H1 (cell line): Measurements from ENCODE around the gene DPPA5. TPM values are rescaled to one million over a fixed set of nuclear protein-coding genes. Genes with fewer than 3 reads are reported as not detected.

Source experiments
- CTCF ChIA-PET: fragments of 300-600 bp; sonication (Branson Sonifier 250); formaldehyde crosslinking; loops from one replicate; lab custom pipeline; 2021; ENCODE audit not compliant: partially characterized antibody; lab: Charles Lee
- POLR2A ChIA-PET: fragments of 300-600 bp; sonication (Branson Sonifier 250); formaldehyde crosslinking; loops from one replicate; lab custom pipeline; 2021; ENCODE audit warnings: inconsistent platforms; ENCODE audit not compliant: partially characterized antibody; lab: Charles Lee
- DNase-seq, 2 experiments: peaks; one replicate each; pipeline versions ENCODE4 v3.0.0 to v3.0.0-alpha.2; 2010 to 2022; ENCODE audit warnings: low spot score in 2 of 2, low read depth in 1 of 2, mixed read lengths in 1 of 2
- FAIRE-seq: peaks from 2 replicates; lab custom pipeline; 2011; peaks lifted over from hg19 to GRCh38; lab: Jason Lieb, UNC
- H2AFZ ChIP-seq: 2 replicates; pipeline ENCODE4 v1.8.1; 2012; ENCODE audit warnings: low read length, inconsistent platforms
- H2AK5ac ChIP-seq: 2 replicates; pipeline ENCODE4 v1.6.1; 2013; ENCODE audit warnings: low read depth, low read length
- H2BK120ac ChIP-seq: replicated peaks from 2 replicates; pipeline ENCODE3; 2013; ENCODE audit warnings: low read depth, low read length, inconsistent platforms
- H2BK12ac ChIP-seq: 2 replicates; pipeline ENCODE4 v1.6.1; 2013; ENCODE audit warnings: low read depth, low read length
- H2BK15ac ChIP-seq: 2 replicates; pipeline ENCODE4 v1.6.1; 2013; ENCODE audit warnings: low read length
- H2BK20ac ChIP-seq: 2 replicates; pipeline ENCODE4 v1.6.1; 2013; ENCODE audit warnings: low read length
- H2BK5ac ChIP-seq: 2 replicates; pipeline ENCODE4 v1.6.1; 2013; ENCODE audit warnings: low read depth, low read length
- H3K14ac ChIP-seq: 2 replicates; pipeline ENCODE4 v1.6.1; 2013; ENCODE audit warnings: inconsistent platforms; ENCODE audit not compliant: insufficient read length
- H3K18ac ChIP-seq: 2 replicates; pipeline ENCODE4 v1.6.1; 2013; ENCODE audit warnings: low read length; ENCODE audit errors: extremely low read depth
- H3K23ac ChIP-seq: 2 replicates; pipeline ENCODE4 v1.6.1; 2013; ENCODE audit warnings: inconsistent platforms; ENCODE audit not compliant: insufficient read length
- H3K23me2 ChIP-seq: 2 replicates; pipeline ENCODE4 v1.6.1; 2013; ENCODE audit warnings: low read depth, low read length
- H3K27ac ChIP-seq: 2 replicates; pipeline ENCODE4 v1.6.1; 2011; ENCODE audit warnings: low read depth, low read length, inconsistent platforms
- H3K27me3 ChIP-seq, 4 experiments: replicated peaks in 1 of 4; 1 replicate in 1 of 4; 2 replicates in 3 of 4; pipeline versions ENCODE4 v1.6.1 to v1.8.1; 2011 to 2013; ENCODE audit warnings: low read length in 3 of 4, mild to moderate bottlenecking in 3 of 4, inconsistent platforms in 2 of 4, mixed read lengths in 2 of 4, moderate library complexity in 1 of 4; ENCODE audit not compliant: control insufficient read depth in 3 of 4, insufficient read depth in 3 of 4; ENCODE audit errors: extremely low read depth in 1 of 4
- H3K36me3 ChIP-seq, 4 experiments: 2 replicates each; pipeline versions ENCODE4 v1.6.1 to v1.8.1; 2011 to 2013; ENCODE audit warnings: mild to moderate bottlenecking in 4 of 4, low read length in 3 of 4, moderate library complexity in 2 of 4, control low read depth in 1 of 4, inconsistent platforms in 1 of 4; ENCODE audit not compliant: insufficient read depth in 4 of 4, control insufficient read depth in 2 of 4
- H3K4ac ChIP-seq: replicated peaks from 2 replicates; pipeline ENCODE3; 2013; ENCODE audit warnings: low read length, low read depth, mixed read lengths, inconsistent platforms; ENCODE audit not compliant: insufficient read length
- H3K4me1 ChIP-seq, 4 experiments: replicated peaks in 1 of 4; 1 replicate in 1 of 4; 2 replicates in 3 of 4; pipeline versions ENCODE4 v1.6.1 to v1.8.1; 2011 to 2013; ENCODE audit warnings: low read length in 3 of 4, inconsistent platforms in 2 of 4, mixed read lengths in 1 of 4; ENCODE audit not compliant: insufficient read depth in 4 of 4, control insufficient read depth in 3 of 4
- H3K4me2 ChIP-seq, 2 experiments: 2 replicates each; pipeline versions ENCODE4 v1.6.1 to v1.8.1; 2011 to 2013; ENCODE audit warnings: low read depth in 2 of 2, low read length in 2 of 2, control low read depth in 1 of 2, inconsistent platforms in 1 of 2, mild to moderate bottlenecking in 1 of 2; ENCODE audit not compliant: insufficient read depth in 1 of 2
- H3K4me3 ChIP-seq, 4 experiments: fragments of 200-600, 300-600 bp in 1 of 4; sonication (generic), shearing (Covaris generic), sonication (Bioruptor Twin) in 1 of 4; 2 replicates each; pipeline versions ENCODE4 v1.5.1 to v1.8.1; 2011 to 2016; ENCODE audit warnings: low read length in 4 of 4, low read depth in 3 of 4, control low read depth in 2 of 4, inconsistent platforms in 2 of 4, mild to moderate bottlenecking in 2 of 4, mixed read lengths in 1 of 4, moderate library complexity in 1 of 4; ENCODE audit not compliant: insufficient read depth in 2 of 4; ENCODE audit errors: extremely low read depth in 1 of 4
- H3K56ac ChIP-seq: replicated peaks from 2 replicates; pipeline ENCODE3; 2013; ENCODE audit warnings: low read depth, mild to moderate bottlenecking, mixed read lengths, low read length, inconsistent platforms; ENCODE audit not compliant: insufficient read length
- H3K79me1 ChIP-seq: 2 replicates; pipeline ENCODE4 v1.6.1; 2013; ENCODE audit warnings: low read depth, low read length, control low read depth
- H3K79me2 ChIP-seq, 2 experiments: 2 replicates each; pipeline versions ENCODE4 v1.6.1 to v1.8.1; 2012 to 2013; ENCODE audit warnings: low read length in 2 of 2, mild to moderate bottlenecking in 2 of 2, inconsistent platforms in 1 of 2; ENCODE audit not compliant: insufficient read depth in 2 of 2, control insufficient read depth in 1 of 2
- H3K9ac ChIP-seq, 4 experiments: replicated peaks in 1 of 4; 1 replicate in 1 of 4; 2 replicates in 3 of 4; pipeline versions ENCODE4 v1.6.1 to v1.8.1; 2011 to 2013; ENCODE audit warnings: low read depth in 3 of 4, low read length in 3 of 4, control low read depth in 2 of 4, mild to moderate bottlenecking in 2 of 4, moderate library complexity in 2 of 4, inconsistent platforms in 1 of 4; ENCODE audit errors: extremely low read depth in 1 of 4
- H3K9me3 ChIP-seq, 2 experiments: 2 replicates each; pipeline versions ENCODE4 v1.6.1 to v1.8.1; 2012 to 2013; ENCODE audit warnings: mild to moderate bottlenecking in 2 of 2, moderate library complexity in 2 of 2, control low read depth in 1 of 2, inconsistent platforms in 1 of 2, low read depth in 1 of 2, low read length in 1 of 2, mixed read lengths in 1 of 2; ENCODE audit not compliant: insufficient read depth in 2 of 2
- H4K20me1 ChIP-seq, 2 experiments: replicated peaks in 1 of 2; 2 replicates each; pipeline versions ENCODE3 to v1.8.1; 2011 to 2013; ENCODE audit warnings: inconsistent platforms in 2 of 2, low read length in 2 of 2, mild to moderate bottlenecking in 1 of 2; ENCODE audit not compliant: insufficient read depth in 2 of 2, control insufficient read depth in 1 of 2
- H4K5ac ChIP-seq: 2 replicates; pipeline ENCODE4 v1.6.1; 2013; ENCODE audit warnings: low read length, low read depth, mixed read lengths, inconsistent platforms; ENCODE audit not compliant: insufficient read length
- H4K8ac ChIP-seq: 2 replicates; pipeline ENCODE4 v1.8.0; 2013; ENCODE audit warnings: mild to moderate bottlenecking, moderate library complexity, low read length, inconsistent platforms; ENCODE audit not compliant: insufficient read depth; ENCODE audit errors: extremely low read depth
- H4K91ac ChIP-seq: replicated peaks from 2 replicates; pipeline ENCODE3; 2013; ENCODE audit warnings: low read length, mixed read lengths, inconsistent platforms; ENCODE audit not compliant: insufficient read length
- NANOG ChIP-seq: IDR thresholded peaks from 2 replicates; pipeline ENCODE4 v1.6.1; 2011; ENCODE audit warnings: low read length, low read depth, mild to moderate bottlenecking, inconsistent platforms; ENCODE audit not compliant: insufficient read depth, poor library complexity, severe bottlenecking
- WGBS, 2 experiments: shearing (Covaris generic) in 1 of 2; methylation state at CpG; one replicate each; pipeline versions ENCODE4 v1.1.6 to v1.1.7; 2013 to 2015; ENCODE audit warnings: low lambda C conversion rate in 2 of 2, mixed read lengths in 2 of 2, inconsistent platforms in 1 of 2, low coverage in 1 of 2, missing lambda C conversion rate in 1 of 2; ENCODE audit not compliant: insufficient replicate concordance in 2 of 2, insufficient coverage in 1 of 2, insufficient read length in 1 of 2; ENCODE audit errors: extremely low coverage in 1 of 2, missing lambda C conversion rate in 1 of 2; 5-methylcytosine and 5-hydroxymethylcytosine counted together
- polyA plus RNA-seq, 7 experiments: library from polyadenylated mRNA; depleted of rRNA in 3 of 7; stranded (reverse) in 5 of 7; unstranded in 2 of 7; fragments of >200 nt in 5 of 7; fragments of 200-250 nt in 2 of 7; gene quantifications; 1 replicate in 5 of 7; 2 replicates in 1 of 7; 4 replicates in 1 of 7; pipeline versions ENCODE4 v1.2.1 to v1.2.3, GENCODE V29; 2011 to 2013; ENCODE audit warnings: missing spikeins in 2 of 7, mixed read lengths in 2 of 7
- total RNA-seq: library from RNA; stranded (reverse); fragmentation: NEBNext Ultra II Directional; extraction: Animal tissue kit (Norgen Biotek cat#: 25700); gene quantifications from 2 replicates; pipeline ENCODE4 v1.2.1, GENCODE V29; 2021
- TF ChIP-seq, protein P1 (sequence below): IDR thresholded peaks from 2 replicates; pipeline ENCODE4 v1.6.1; 2012; ENCODE audit warnings: inconsistent platforms

Gene DPPA5
- total and polyA plus RNA-seq, 2 of the 8 experiments (the other 6 are each of a cell fraction or from before 2014, with no cell fraction given), result 2.0 to 2.9 TPM

DNA sequence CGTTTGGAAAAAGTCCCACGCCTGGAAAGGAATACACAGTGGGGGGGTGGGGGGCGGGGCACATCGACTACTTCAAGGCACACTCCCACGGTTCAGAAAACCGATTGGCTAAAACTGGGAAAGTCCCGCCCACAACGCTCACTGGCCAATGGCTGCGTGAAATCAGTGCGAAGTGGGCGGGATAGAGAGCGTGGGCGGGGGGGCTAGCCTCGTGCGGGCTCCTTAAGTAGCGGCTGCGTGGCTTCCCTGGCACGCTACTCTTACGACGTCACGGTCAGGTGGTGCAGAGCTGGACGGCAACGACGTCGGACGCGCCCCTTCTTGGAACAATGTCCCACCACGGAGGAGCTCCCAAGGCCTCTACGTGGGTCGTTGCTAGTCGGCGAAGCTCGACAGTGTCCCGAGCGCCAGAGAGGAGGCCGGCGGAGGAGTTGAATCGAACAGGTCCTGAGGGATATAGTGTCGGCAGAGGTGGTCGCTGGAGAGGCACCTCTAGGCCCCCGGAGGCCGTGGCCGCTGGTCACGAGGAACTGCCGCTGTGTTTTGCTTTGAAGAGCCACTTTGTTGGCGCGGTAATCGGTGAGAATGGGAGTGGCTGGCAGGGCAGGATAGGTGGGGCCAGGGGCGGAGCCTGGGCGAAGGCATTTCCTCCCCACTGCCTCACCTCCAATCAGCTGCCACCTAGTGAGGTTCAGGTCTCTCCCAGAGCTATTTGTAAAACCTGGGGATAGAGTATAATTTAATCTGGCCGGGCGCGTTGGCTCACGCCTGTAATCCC, 40.7 kb upstream of the DPPA5 start, which contains the start of gene DDX43:
Gene DDX43, plus strand, starts transcription at position 252 of the 778 bp plus-strand sequence. Its CDS starts 78 bp downstream, at position 330.
- H2BK5ac ChIP-seq, result peak within 1 kb of the TSS; percentile 24; the same call in 1 of the 2 replicates
- CTCF ChIA-PET, result interaction anchor here (0.5 to 1.3 kb wide), 5 partner anchors 27 to 109 kb away, joined by 3 read pairs; no protein-coding TSS in a partner anchor

More for the DNA sequence above, 40.7 kb upstream of the DPPA5 start, which contains the start of gene DDX43:
- H2AK5ac ChIP-seq, result 0 out of 2 replicates have a peak within 1 kb of the TSS, but pooled peaks have one; percentile 39
- DNase-seq (peak in 1 of 2 experiments; percentile 51), FAIRE-seq (no peak)
- no peak within 1 kb of the TSS for H4K5ac ChIP-seq
- H4K8ac ChIP-seq, result no peak within 1 kb of the TSS
- no peak within 1 kb of the TSS for H3K27ac ChIP-seq
- H2BK12ac ChIP-seq, result peak within 1 kb of the TSS; percentile 50; the same call in 1 of the 2 replicates
- peaks cover 0 to 5% of the 10 kb centered on the region in 2 experiments; a peak in 1 of 4 replicates for H3K9me3 ChIP-seq
- no peak within 1 kb of the TSS for H3K4ac ChIP-seq
- H3K36me3 ChIP-seq, result no peaks in the 10 kb centered on the region
- POLR2A ChIA-PET, result interaction anchor here (1.0 to 2.6 kb wide), 4 partner anchors 49 to 247 kb away, joined by 3 to 9 read pairs (median 6); partner anchors contain the start of gene EEF1A1
- no peak within 1 kb of the TSS for H3K9ac ChIP-seq
- H3K27me3 ChIP-seq, result no peaks in the 10 kb centered on the region
- H3K79me1 ChIP-seq, result no peaks in the 10 kb centered on the region
- no peak within 1 kb of the TSS for H3K23ac ChIP-seq
- no peaks in the 10 kb centered on the region for H4K20me1 ChIP-seq
- 0 out of 2 replicates have a peak within 1 kb of the TSS, but pooled peaks have one; percentile 24 for H3K18ac ChIP-seq
- no peak within 1 kb of the TSS for H3K4me2 ChIP-seq
- no peaks in the 10 kb centered on the region for H3K79me2 ChIP-seq
- H3K56ac ChIP-seq, result no peak within 1 kb of the TSS
- H3K14ac ChIP-seq, result no peak within 1 kb of the TSS
- WGBS, 2 experiments, result 96% methylated on average over 38 of the region's 54 CpGs; no CpG with 5 or more reads in 1 of the 2 experiments
- no peak within 1 kb of the TSS for H3K4me3 ChIP-seq
- TF ChIP-seq, protein P1, sequence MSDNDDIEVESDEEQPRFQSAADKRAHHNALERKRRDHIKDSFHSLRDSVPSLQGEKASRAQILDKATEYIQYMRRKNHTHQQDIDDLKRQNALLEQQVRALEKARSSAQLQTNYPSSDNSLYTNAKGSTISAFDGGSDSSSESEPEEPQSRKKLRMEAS, result peak; percentile 18; the same call in 1 of the 2 replicates
- TF ChIP-seq NANOG, result no peak
- TF ChIP-seq, all 59 proteins: peak for 1
- no peak within 1 kb of the TSS for H4K91ac ChIP-seq
- H2BK20ac ChIP-seq, result no peak within 1 kb of the TSS
- no peaks in the 10 kb centered on the region for H3K23me2 ChIP-seq
- no peak within 1 kb of the TSS for H2BK120ac ChIP-seq
- no peaks in the 10 kb centered on the region; a peak in 1 of 7 replicates for H3K4me1 ChIP-seq
- no peak within 1 kb of the TSS for H2AFZ ChIP-seq
- H2BK15ac ChIP-seq, result no peak within 1 kb of the TSS
